ENCODE measurements around the gene DTHD1.

The DTHD1 gene

DNA sequence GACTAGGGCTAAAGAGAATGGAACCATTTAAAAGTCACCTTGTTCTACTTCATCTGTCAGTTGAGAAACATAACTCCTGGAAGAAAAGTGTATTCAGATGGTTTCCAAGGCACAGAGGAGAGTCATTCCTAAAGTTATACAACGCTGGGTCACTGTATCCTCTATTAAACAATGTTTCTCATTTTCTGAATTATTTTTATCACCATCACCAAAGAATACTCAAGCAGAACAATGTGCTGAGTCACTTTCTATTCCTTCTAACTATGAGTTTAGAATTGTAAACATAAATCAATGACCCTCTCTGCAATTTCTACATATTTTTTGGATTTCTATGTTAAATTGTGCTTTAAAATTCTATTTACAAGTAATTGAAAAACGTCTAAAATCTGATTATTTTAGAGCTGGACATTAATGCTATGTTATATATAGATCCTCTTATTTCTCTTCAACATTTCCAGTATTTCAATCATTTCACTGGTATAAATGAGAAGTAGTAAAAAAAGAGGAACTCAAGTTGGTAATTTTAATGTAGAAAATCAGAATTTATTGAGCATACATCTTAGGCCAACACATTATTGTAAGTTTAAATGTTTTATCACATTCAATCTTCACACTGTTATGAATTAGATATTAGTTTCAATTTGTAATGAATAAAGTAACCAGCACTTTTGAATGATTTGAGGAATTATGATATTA lies 7.5 kb downstream of the DTHD1 start:
- no peaks in the 10 kb centered on the region for H3K27me3 ChIP-seq (ENCODE audit: control insufficient read depth, insufficient read depth, low read length, poor library complexity, severe bottlenecking)
- no peaks in the 10 kb centered on the region for H3K36me3 ChIP-seq (ENCODE audit: control insufficient read depth, insufficient read depth, low read length)
- 93 to 100% methylated on average over 1 of the region's 2 CpGs for WGBS, 2 experiments
- H3K4me3 ChIP-seq (ENCODE audit: insufficient read depth, low read depth, low read length), result no peak overlapping the region
- no peak overlapping the region for H3K27ac ChIP-seq (ENCODE audit: insufficient read depth, low read depth, low read length, poor library complexity, severe bottlenecking)
- no peaks in the 10 kb centered on the region for H3K4me1 ChIP-seq (ENCODE audit: control insufficient read depth, insufficient read depth, low read length)
- no peaks in the 10 kb centered on the region for H3K9me3 ChIP-seq (ENCODE audit: control insufficient read depth, low read length)

DNA sequence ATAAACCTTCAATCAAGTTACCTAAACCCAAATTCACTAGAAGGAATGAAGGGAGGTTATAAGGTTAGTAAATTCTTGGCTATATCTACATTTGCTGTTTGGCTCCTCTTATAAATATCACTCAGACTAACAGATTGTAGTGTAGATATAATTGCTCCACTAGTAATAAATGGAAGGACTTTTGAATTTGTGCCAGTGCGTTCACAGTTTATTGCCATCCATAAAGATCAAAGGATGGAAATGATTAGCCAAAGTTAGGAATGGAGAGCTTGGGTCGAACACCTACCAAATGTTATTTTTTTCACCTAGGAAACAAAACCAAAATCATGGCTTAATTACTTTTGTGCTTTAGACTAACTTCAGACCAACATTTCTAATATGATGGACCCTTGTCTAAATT lies 9.2 kb downstream of the DTHD1 start:
- H3K4me1 ChIP-seq (ENCODE audit: control insufficient read depth, insufficient read depth, low read length), result no peaks in the 10 kb centered on the region
- H3K9me3 ChIP-seq (ENCODE audit: control insufficient read depth, low read length), result no peaks in the 10 kb centered on the region
- H3K27me3 ChIP-seq (ENCODE audit: control insufficient read depth, insufficient read depth, low read length, poor library complexity, severe bottlenecking), result no peaks in the 10 kb centered on the region
- no peak overlapping the region for H3K4me3 ChIP-seq (ENCODE audit: insufficient read depth, low read depth, low read length)
- WGBS, 2 experiments, result 89 to 93% methylated on average over 2 of the region's 2 CpGs
- H3K36me3 ChIP-seq (ENCODE audit: control insufficient read depth, insufficient read depth, low read length), result no peaks in the 10 kb centered on the region
- H3K27ac ChIP-seq (ENCODE audit: insufficient read depth, low read depth, low read length, poor library complexity, severe bottlenecking), result no peak overlapping the region

DNA sequence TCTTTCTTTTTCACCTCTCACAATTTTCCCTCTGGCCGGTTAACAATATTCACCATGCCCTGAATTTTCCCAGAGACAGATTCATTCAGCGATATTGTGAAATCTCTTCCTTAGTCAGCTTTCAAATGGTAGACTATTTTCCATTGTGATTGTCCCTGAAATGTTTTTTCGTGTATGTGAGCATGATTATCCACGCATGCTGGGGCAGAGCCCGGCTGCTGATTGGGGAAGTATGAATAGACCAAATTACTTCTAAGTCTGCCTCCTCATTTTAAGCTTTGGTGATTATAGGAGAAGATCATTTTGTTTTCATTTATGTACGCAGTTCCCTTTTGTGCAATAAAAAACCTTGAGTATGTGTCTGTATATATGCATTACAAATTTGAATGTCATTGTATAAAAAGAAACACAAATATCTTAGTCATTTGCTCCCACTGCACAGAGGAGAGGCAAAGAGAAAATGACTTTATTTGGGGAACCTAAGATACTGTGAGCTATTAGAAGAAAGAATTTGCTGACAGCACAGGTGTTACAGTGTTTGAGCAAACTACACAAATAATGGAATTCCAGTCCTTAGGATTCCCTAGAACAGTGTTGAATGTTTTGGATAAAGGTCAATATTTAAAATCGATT lies 11.3 kb downstream of the DTHD1 start:
- Histone ChIP-seq H3K27ac (ENCODE audit: insufficient read depth, low read depth, low read length, poor library complexity, severe bottlenecking) (no peak overlapping the region), H3K4me3 (ENCODE audit: insufficient read depth, low read depth, low read length) (no peak overlapping the region), H3K36me3 (ENCODE audit: control insufficient read depth, insufficient read depth, low read length) (no peaks in the 10 kb centered on the region)

DNA sequence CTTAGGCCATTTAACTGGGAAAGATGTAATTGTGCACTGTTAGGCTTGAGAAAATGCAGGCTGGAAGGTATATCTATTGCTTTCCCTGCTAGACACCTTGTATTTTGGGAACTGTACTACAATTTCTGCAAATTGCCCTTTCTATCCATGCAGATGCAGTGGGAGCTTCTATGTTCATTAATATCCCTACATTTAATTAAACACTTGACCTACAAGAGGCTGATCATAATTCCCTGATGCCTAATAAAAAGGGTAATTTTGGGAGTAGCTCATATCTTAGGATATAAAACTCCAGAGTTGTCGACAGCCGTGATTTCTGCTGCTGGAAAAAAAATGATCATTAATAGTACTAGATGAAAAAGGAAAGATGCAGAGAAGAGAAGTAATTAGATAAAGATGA lies 19.7 kb downstream of the DTHD1 start:
- no peak overlapping the region for H3K27ac ChIP-seq (ENCODE audit: insufficient read depth, low read depth, low read length, poor library complexity, severe bottlenecking)
- no peaks in the 10 kb centered on the region for H3K36me3 ChIP-seq (ENCODE audit: control insufficient read depth, insufficient read depth, low read length)
- H3K4me3 ChIP-seq (ENCODE audit: insufficient read depth, low read depth, low read length), result no peak overlapping the region
- H3K27me3 ChIP-seq (ENCODE audit: control insufficient read depth, insufficient read depth, low read length, poor library complexity, severe bottlenecking), result no peaks in the 10 kb centered on the region
- H3K9me3 ChIP-seq (ENCODE audit: control insufficient read depth, low read length), result no peaks in the 10 kb centered on the region
- H3K4me1 ChIP-seq (ENCODE audit: control insufficient read depth, insufficient read depth, low read length), result no peaks in the 10 kb centered on the region
- WGBS, 2 experiments, result 89 to 96% methylated on average over 2 of the region's 2 CpGs

More for the DNA sequence above, 11.3 kb downstream of the DTHD1 start:
- H3K27me3 ChIP-seq (ENCODE audit: control insufficient read depth, insufficient read depth, low read length, poor library complexity, severe bottlenecking), result no peaks in the 10 kb centered on the region
- no peaks in the 10 kb centered on the region for H3K4me1 ChIP-seq (ENCODE audit: control insufficient read depth, insufficient read depth, low read length)
- whole genome bisulfite sequencing, 2 experiments, result 92 to 93% methylated on average over 5 to 6 of the region's 7 CpGs
- no peaks in the 10 kb centered on the region for H3K9me3 ChIP-seq (ENCODE audit: control insufficient read depth, low read length)

DNA sequence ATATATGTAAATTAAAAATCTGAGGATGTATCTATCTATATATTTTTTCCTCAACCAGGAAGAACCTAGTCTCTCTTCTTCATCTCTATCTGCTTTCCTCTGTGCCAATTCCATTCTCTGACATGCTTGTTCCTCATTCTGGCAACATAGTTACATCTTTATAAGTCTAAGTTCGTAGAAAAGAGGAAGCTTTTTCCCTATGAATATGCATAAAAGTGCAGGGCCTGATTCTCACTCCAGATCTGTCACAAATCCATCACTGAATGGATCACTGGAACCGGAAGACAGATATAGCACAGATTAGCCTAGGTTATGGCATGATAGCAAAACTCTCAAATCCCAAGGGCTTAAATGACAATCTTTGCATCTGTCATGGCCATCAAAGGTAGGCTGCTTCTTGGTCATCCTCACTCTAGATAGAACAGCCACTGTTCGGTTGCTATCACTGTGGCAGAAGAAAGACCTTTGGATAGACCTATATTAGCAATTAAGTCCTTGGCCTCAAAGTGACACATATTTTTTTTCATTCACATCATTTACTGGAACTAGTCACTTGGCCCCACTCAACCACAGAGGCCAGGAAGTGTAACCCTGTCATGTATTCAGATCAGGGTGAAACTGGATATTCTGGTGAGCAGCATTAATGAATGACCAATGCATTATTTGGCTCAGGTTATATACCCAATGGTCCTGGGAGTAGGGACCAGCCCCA lies 22.2 kb downstream of the DTHD1 start:
- WGBS, 2 experiments, result 87 to 91% methylated on average over 3 of the region's 3 CpGs
- H3K36me3 ChIP-seq (ENCODE audit: control insufficient read depth, insufficient read depth, low read length), result no peaks in the 10 kb centered on the region

DNA sequence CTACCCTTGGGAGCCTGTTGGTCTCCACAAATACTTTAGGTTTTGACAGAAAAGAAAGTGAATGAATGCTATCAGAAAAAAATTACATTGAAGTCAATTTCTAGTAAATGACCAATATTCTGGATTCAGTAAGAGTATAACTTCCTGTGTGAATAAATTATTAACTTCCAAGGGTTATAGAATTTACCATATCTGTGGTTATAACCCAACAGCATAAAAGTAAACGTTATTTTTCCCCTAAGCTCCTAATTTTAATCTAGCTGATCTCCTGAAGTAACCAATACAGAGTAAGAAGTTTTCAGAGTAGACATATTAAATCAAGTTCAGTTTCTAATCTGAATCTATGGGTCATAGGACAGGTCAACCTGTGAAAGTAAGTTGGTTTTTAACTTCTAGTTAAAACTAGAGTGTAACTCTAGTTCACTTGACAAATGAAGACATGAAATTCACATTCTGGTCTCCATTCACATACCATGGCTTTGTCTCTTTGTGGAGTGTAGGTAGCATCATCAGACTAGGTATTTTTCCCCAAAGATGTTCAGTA lies 22.8 kb downstream of the DTHD1 start:
- 60 to 88% methylated on average over 1 of the region's 1 CpG for WGBS, 2 experiments
- H3K27me3 ChIP-seq (ENCODE audit: control insufficient read depth, insufficient read depth, low read length, poor library complexity, severe bottlenecking), result no peaks in the 10 kb centered on the region
- H3K36me3 ChIP-seq (ENCODE audit: control insufficient read depth, insufficient read depth, low read length), result no peaks in the 10 kb centered on the region
- H3K27ac ChIP-seq (ENCODE audit: insufficient read depth, low read depth, low read length, poor library complexity, severe bottlenecking), result no peak overlapping the region
- H3K4me3 ChIP-seq (ENCODE audit: insufficient read depth, low read depth, low read length), result no peak overlapping the region
- H3K9me3 ChIP-seq (ENCODE audit: control insufficient read depth, low read length), result no peaks in the 10 kb centered on the region
- no peaks in the 10 kb centered on the region for H3K4me1 ChIP-seq (ENCODE audit: control insufficient read depth, insufficient read depth, low read length)

More for the DNA sequence above, 22.2 kb downstream of the DTHD1 start:
- Histone ChIP-seq H3K9me3 (ENCODE audit: control insufficient read depth, low read length) (no peaks in the 10 kb centered on the region), H3K4me1 (ENCODE audit: control insufficient read depth, insufficient read depth, low read length) (no peaks in the 10 kb centered on the region), H3K4me3 (ENCODE audit: insufficient read depth, low read depth, low read length) (no peak overlapping the region), H3K27ac (ENCODE audit: insufficient read depth, low read depth, low read length, poor library complexity, severe bottlenecking) (no peak overlapping the region), H3K27me3 (ENCODE audit: control insufficient read depth, insufficient read depth, low read length, poor library complexity, severe bottlenecking) (no peaks in the 10 kb centered on the region)

DNA sequence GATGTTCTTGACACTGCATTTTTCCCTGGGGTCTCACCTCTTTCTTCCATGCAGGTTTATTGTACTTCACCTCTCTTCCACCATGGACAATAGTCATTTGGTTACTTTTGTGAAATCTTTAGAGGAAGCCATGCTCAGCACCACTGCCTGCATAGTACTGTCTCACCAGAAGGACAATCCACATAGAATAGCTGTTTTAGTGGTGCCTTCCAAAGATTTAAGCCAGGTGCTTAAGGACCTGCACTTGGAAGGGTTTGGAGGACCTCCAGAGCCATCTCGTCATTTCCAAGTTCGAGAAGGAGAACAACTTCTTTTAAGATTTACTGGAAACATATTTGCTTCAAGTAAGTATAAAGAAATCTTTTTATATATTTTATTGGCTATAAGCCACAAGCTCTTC lies 26.7 kb downstream of the DTHD1 start:
- Histone ChIP-seq H3K36me3 (ENCODE audit: control insufficient read depth, insufficient read depth, low read length) (no peaks in the 10 kb centered on the region), H3K4me3 (ENCODE audit: insufficient read depth, low read depth, low read length) (no peak overlapping the region), H3K27ac (ENCODE audit: insufficient read depth, low read depth, low read length, poor library complexity, severe bottlenecking) (no peak overlapping the region), H3K27me3 (ENCODE audit: control insufficient read depth, insufficient read depth, low read length, poor library complexity, severe bottlenecking) (no peaks in the 10 kb centered on the region), H3K4me1 (ENCODE audit: control insufficient read depth, insufficient read depth, low read length) (no peaks in the 10 kb centered on the region), H3K9me3 (ENCODE audit: control insufficient read depth, low read length) (no peaks in the 10 kb centered on the region)
- 69% methylated on average over 2 of the region's 2 CpGs; no CpG with 5 or more reads in 1 of the 2 experiments for WGBS, 2 experiments

DNA sequence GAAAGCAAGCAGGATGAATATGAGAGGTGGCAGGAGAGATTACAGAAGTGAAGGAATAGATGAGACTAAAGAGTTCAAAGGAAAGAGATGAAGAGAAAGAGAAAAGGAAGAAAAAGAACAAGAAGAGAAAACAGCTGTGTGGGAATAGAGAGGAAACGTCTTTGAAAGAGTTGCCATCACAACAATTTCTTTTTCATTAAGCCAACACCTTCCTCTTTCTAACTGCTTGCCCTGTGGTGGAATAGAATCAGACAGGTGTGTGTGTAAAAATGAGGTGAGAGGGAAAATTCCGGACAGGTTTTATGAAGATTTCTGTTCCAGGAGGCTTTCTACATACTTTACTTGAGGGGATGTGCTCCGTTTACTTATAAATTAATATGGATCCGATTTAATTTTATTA lies 28.8 kb downstream of the DTHD1 start:
- Histone ChIP-seq H3K4me3 (ENCODE audit: insufficient read depth, low read depth, low read length) (no peak overlapping the region), H3K4me1 (ENCODE audit: control insufficient read depth, insufficient read depth, low read length) (no peaks in the 10 kb centered on the region), H3K27ac (ENCODE audit: insufficient read depth, low read depth, low read length, poor library complexity, severe bottlenecking) (no peak overlapping the region), H3K9me3 (ENCODE audit: control insufficient read depth, low read length) (no peaks in the 10 kb centered on the region), H3K27me3 (ENCODE audit: control insufficient read depth, insufficient read depth, low read length, poor library complexity, severe bottlenecking) (no peaks in the 10 kb centered on the region), H3K36me3 (ENCODE audit: control insufficient read depth, insufficient read depth, low read length) (no peaks in the 10 kb centered on the region)
- WGBS, 2 experiments, result 82 to 100% methylated on average over 2 to 4 of the region's 4 CpGs

DNA sequence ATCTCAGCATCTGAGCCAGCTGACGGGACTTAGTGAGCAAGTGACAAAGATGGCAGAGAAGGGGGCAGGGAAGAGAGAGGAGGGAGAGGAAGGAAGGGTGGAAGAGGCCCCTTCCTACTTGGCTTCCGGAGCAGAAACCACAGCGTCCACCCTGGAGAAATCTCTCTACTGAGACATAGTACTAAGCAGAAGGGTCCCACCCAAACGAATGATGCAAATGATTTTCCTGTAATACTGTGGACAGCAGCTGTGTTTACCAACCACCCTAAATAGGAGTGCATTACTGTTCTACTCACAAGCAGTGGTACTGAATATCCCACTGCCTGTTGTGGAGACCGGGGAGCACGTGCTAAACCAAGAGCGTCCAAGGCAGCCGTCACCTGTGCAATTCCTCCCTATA lies 29.4 kb downstream of the DTHD1 start:
- Histone ChIP-seq H3K4me1 (ENCODE audit: control insufficient read depth, insufficient read depth, low read length) (no peaks in the 10 kb centered on the region), H3K9me3 (ENCODE audit: control insufficient read depth, low read length) (no peaks in the 10 kb centered on the region), H3K36me3 (ENCODE audit: control insufficient read depth, insufficient read depth, low read length) (no peaks in the 10 kb centered on the region), H3K27me3 (ENCODE audit: control insufficient read depth, insufficient read depth, low read length, poor library complexity, severe bottlenecking) (no peaks in the 10 kb centered on the region), H3K27ac (ENCODE audit: insufficient read depth, low read depth, low read length, poor library complexity, severe bottlenecking) (no peak overlapping the region), H3K4me3 (ENCODE audit: insufficient read depth, low read depth, low read length) (no peak overlapping the region)
- 85 to 89% methylated on average over 8 of the region's 8 CpGs for WGBS, 2 experiments

DNA sequence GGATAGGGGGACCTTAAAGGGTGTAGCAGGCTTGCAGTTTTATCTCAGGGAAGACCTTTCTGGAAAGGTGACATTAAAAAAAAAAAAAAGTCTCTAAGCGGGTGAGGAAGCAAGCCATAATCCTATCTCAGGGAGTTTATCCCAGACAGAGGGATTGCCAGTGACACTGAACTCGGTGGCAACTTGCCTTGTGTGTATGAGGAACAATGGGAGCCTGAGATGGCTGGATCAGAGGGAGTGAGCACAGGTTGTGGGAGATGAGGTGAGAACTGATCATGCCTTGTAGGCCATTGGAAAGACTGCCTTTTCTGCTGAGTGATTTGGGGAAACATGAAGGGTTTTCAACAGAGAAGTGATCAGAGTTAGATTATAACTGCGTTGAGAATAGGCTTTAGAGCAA lies 31.1 kb downstream of the DTHD1 start:
- no peaks in the 10 kb centered on the region for H3K9me3 ChIP-seq (ENCODE audit: control insufficient read depth, low read length)
- H3K27ac ChIP-seq (ENCODE audit: insufficient read depth, low read depth, low read length, poor library complexity, severe bottlenecking), result no peak overlapping the region
- H3K27me3 ChIP-seq (ENCODE audit: control insufficient read depth, insufficient read depth, low read length, poor library complexity, severe bottlenecking), result no peaks in the 10 kb centered on the region
- no peaks in the 10 kb centered on the region for H3K36me3 ChIP-seq (ENCODE audit: control insufficient read depth, insufficient read depth, low read length)
- no peaks in the 10 kb centered on the region for H3K4me1 ChIP-seq (ENCODE audit: control insufficient read depth, insufficient read depth, low read length)
- H3K4me3 ChIP-seq (ENCODE audit: insufficient read depth, low read depth, low read length), result no peak overlapping the region
- WGBS, 2 experiments, result 91% methylated on average over 3 of the region's 3 CpGs
